GM21526 (cell line): ENCODE data around the gene FAM83G.
"Not testable (repeated sequence)": the region's sequence is repeated elsewhere in the genome, so short reads cannot be mapped to it uniquely, and the experiment has no call there.

Experiments used
- ATAC-seq: cut with Tn5 transposase; IDR thresholded peaks from one replicate; pipeline ENCODE4 v1.9.1; 2021; ENCODE audit warnings: moderate library complexity; ENCODE audit not compliant: unreplicated experiment, low FRiP score

FAM83G gene

GRCh38 chr17:19024101-19025078 lies 19.8 kb upstream of the FAM83G start:
- ATAC-seq = no peak

- ATAC-seq = no peak
Observed at GRCh38 chr17:19023209-19023999, 18.8 kb upstream of the FAM83G start.

- ATAC-seq = no peak
Observed at GRCh38 chr17:19022747-19023146, 18.2 kb upstream of the FAM83G start.

- no peak for ATAC-seq
Observed at GRCh38 chr17:19022128-19022527, 17.6 kb upstream of the FAM83G start.

- no peak for ATAC-seq
Observed at GRCh38 chr17:19021622-19022083, 17.1 kb upstream of the FAM83G start.

DNA sequence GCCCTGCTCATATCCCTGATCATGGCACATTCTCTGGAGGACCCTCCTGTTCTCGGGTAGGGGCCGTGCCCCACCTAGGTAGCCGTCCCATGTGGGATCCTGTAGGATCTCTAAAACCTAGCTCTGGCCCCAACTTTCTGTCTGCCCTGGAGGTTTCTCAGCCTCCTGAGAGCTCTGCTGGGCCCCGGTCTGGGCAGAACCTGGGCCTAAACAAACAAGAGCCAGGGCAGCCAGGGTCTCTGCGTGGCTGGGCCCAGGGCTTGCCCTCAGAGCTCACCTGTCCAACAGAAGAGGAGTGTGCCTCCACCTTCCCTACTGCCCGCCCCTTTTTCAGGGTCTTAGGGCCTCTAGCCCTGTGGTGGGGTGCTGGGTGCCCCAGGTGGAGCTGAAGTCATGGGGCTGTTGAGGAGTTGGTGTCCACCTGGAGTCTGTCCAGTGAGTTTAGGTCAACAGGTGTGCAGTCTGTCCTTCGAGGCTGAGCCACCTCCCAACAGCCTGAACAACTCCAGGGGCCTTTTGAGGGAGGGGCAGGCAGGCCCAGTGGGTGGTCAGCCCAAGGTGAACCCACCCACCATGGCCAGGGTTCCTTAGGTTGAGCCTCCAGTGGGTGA lies 16.6 kb upstream of the FAM83G start:
- ATAC-seq = not testable (repeated sequence)

DNA sequence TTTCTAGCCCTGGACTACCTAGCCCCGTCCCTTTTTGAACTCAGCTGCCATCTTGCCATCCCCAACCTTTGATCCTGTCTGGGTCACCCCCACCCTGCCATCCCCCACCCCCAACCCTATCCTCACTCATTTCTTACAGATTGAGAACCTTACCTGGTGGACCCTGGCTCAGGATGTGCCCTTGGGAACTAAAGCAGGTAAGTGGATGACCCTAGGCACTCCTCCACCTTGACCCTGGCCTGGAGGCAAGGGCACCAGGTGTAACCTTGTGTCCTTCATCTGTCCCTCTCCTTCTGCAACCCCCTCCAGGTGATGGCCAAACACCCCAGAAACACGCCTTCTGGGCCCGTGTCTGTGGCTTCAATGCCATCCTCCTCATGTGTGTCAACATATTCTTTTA lies 15.5 kb upstream of the FAM83G start:
- ATAC-seq = no peak

DNA sequence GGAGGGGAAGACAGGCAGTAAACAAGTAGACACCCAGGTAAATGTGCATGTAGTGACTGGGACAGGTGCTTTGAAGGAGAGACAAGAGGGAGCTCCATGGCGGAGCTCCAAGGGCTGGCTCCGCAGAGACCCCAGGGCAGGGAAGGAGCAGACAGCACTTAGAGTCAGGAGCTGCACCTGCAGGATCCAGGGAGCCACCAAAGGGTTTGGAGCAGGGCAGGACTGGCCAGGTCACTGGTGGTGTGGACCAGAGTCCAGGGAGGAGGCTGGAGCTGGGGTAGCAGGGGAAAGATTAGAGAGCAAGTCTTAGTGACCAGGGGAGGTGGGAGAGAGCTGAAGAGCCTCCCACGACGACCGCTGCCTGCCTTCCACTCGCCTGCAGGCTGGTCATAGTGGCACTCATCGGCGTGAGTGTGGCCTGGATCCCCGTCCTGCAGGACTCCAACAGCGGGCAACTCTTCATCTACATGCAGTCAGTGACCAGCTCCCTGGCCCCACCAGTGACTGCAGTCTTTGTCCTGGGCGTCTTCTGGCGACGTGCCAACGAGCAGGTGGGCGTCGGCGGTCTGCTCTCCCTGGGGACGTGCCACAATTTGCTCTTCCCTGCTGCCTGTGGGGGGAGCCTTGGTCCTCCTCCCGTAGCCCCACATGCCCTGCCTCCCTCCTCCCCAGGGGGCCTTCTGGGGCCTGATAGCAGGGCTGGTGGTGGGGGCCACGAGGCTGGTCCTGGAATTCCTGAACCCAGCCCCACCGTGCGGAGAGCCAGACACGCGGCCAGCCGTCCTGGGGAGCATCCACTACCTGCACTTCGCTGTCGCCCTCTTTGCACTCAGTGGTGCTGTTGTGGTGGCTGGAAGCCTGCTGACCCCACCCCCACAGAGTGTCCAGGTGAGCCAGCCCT lies 14.7 kb upstream of the FAM83G start:
- ATAC-seq = no peak

- ATAC-seq = no peak
Observed at GRCh38 chr17:19018600-19018950, 14.0 kb upstream of the FAM83G start.

- ATAC-seq = no peak
Observed at GRCh38 chr17:19017804-19018599, 13.4 kb upstream of the FAM83G start.

DNA sequence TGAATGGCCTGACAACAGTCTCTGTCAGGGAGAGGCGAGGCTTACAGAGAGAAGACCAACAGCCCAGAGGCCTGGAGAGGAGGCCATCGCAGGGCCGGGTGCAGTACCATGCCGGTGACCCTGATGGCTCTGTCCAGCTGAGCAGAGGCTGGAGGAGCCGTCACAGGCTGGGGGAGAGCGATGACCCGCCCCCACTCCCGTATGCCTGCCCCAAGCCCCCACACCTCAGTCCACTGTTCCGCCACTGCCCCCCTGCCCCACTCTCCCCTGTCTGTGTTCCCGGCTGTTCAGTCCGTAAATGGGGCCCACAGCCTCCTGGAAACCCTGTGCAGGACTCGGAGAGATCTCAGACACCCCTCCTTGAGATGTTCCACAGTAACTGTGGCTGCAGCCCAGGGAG lies 12.8 kb upstream of the FAM83G start:
- no peak for ATAC-seq

- ATAC-seq = no peak
Observed at GRCh38 chr17:19016881-19017280, 12.3 kb upstream of the FAM83G start.

GRCh38 chr17:19016297-19016696 lies 11.7 kb upstream of the FAM83G start:
- no peak for ATAC-seq

DNA sequence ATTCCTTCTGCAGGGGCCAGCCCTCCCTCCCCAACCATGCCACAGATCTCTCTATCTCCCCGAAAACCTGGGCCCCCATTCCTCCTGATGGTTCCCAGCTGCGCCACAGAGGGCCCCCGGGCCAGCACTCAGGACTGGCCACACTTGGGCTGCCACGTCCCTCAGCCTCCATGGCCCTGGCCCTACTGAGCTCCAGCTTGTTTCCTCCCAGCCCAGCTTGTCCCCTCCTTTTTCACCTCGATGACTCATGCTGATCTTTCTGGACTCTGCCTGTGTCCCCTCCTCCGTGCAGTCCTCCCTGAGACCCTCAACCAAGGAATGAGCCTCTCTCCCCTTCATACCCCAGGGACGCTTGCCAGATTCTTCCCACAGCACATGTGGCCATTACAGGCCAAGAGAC lies 10.9 kb upstream of the FAM83G start:
- no peak for ATAC-seq

GRCh38 chr17:19014628-19015215 lies 10.2 kb upstream of the FAM83G start:
- ATAC-seq = no peak

GRCh38 chr17:19013806-19014627 lies 9.5 kb upstream of the FAM83G start:
- ATAC-seq = no peak

DNA sequence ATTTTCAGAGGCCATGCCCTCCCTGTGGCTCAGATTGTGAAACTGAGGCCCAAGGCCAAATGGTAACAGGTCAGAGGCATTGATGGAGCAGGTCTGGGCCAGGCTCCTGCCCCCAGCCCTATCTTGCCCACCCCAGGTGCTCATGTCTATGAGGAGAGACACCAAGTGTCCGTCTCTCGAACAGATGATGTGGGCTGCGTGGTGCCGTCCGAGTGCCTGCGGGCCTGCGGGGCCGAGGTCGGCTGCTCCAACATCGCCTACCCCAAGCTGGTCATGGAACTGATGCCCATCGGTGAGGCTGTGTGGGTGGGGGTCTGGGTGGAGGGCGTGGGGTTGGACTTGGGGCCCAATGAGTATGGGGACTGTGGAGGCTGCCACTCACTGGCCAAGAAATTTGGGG lies 8.7 kb upstream of the FAM83G start:
- ATAC-seq = no peak
